Activated CD8-positive, alpha-beta memory T cell treated with anti-CD3 and anti-CD28 coated beads for 48 hours (primary cell): ENCODE measurements around the gene WNT9B.

Experiments
- DNase-seq, 3 experiments: peaks; one replicate each; pipeline ENCODE4 v3.0.0-alpha.2; 2020; ENCODE audit warnings: low read depth in 2 of 3, low spot score in 2 of 3

Gene WNT9B

DNA sequence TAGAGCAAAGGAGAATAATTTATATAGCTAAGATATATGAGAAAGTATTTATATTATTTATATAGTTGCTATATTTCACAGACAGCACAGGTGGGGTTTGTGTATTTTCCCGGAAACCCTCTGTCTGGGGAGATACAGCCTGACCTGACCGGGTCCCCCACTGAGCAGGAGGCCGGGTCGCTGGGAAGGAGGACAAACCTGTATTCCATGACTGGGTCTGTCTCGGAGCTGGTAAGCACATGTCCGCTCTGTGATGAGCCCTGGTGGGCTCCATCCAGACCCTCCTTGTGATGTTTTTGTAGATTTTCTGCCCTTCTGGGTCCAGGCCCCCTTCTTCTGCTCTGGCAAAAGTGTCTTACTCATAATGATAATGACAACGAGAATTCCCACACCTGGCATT, 27.7 kb downstream of the WNT9B start:
- DNase-seq, result no peak

DNA sequence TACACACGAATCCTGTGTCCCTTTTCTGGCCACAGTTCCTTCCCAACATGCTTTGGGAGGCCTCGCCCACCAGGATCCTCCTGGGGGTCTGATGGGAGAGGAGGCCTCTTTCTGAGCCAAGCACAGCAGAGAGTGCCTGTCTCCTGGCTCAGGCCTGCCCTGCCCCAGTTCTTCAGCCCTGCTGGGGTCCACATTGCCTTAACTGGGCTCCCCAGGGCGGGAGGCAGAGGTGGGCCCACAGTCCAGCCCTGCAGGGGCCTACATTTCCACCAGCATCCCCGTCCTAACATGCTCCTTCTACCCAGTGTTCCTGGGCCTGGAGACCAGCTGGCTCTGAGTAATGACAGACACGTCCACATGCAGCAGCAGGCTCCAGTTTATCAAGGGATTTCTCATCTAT, 29.6 kb downstream of the WNT9B start:
- DNase-seq, result no peak

- DNase-seq, result no peak
Observed at GRCh38 chr17:46882666-46883065, 31.3 kb downstream of the WNT9B start.

GRCh38 chr17:46883871-46884520, 32.6 kb downstream of the WNT9B start:
- no peak for DNase-seq

GRCh38 chr17:46884552-46884951, 33.2 kb downstream of the WNT9B start:
- DNase-seq, result no peak

- DNase-seq, result no peak
Observed at GRCh38 chr17:46885415-46886309, 34.3 kb downstream of the WNT9B start.

- DNase-seq, result no peak
Observed at GRCh38 chr17:46886310-46886663, 34.9 kb downstream of the WNT9B start.

DNA sequence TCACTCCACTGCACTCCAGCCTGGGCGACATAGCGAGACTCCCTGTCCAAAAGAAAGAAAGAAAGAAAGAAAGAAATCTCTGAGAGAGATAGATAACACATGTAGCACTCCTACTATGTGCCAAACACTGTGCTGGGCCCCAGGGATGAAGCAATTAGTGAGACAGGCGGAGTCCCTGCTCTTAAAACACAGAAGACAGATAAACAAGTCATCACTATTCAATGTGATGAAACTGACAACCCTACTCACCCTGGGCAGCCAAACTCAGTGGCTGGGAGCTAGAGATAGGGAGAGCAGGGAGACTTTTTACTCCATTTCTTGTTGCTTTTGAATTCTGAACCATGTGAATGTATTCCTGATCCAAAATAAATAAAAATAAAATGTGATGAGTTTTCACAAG, 36.3 kb downstream of the WNT9B start:
- DNase-seq, result no peak

DNA sequence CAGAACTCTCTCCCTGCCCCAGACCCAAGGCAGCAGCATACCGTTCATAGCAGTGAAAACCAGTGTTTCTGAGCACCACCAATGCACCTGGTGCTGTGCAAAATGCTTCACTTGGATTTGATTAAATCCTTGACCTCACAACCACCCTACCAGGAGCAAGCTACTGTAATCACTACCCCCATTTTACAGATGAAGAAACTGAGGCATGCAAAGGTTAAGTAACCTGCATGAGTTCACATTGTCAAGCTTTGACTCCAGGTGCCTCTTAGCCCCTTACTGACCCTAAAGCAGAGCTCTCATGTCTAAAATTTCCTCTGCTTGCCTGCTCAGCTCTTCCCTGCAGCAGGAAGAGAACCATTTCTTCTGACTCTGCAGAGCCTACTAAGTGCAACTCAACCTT, 37.3 kb downstream of the WNT9B start:
- no peak for DNase-seq

DNA sequence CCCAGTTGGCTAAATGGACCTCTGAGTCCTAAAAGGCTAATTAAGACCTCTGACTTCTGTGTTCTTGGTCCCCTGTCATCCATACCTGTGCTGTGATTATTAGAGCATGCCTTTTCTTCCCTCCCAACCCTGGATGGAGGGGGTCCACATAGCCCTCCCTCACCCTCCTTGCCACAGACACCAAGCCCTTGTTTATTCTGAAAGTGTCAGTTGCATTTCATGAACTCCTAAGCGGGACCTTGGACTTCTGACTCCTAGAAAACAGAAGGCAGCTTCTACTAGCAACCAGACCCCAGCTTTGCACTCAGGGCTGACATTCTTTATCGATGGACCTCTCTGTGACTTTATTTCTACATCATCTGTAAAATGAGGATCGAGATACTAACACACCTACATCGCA, 38.1 kb downstream of the WNT9B start:
- no peak for DNase-seq

DNA sequence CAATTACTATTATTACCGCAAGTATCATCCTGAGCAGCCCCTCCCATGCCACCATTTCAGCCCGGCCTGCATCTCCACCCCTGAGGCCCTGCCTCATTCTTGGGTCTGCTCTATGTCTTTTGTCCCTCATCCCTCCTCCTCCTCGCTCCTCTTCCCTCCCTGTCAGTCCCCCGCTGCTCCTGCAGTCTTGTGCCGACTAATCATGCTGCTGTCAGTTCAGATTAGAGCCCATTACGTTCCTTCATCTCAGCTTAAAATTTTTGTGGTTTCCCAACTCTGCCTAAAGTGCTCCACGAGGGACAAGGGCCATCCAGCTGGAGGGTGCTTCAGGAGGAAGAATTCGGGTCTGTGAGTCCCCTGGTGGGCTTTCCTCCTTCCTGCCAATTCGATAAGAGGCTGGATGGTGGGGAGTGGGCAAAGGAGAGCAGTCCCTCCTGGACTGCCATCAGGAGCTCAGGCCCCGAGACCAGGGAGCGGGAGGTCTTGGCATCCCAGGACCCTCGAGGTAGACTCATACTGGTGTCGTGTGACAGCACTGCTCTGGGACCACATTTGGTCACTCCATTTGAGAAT, 38.7 kb downstream of the WNT9B start:
- no peak for DNase-seq

DNA sequence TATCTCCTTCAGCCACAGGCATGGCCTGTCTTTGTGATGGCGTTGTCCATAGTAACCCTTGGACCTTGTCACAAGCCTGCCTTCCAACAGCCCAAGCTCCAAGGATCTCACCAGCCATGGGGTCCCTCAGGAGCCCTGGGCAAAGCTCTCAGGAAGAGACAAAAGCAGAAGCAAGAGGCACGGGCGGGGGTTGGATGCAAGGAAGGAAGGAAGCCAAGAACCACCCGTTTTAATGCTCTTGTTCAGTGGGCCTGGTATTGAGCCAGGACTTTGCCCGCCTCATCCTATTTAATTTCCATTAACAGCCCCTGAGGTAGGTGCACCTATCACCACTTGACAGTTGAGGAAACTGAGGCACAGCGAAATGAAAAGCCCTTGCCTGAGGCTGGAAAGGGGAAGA, 39.3 kb downstream of the WNT9B start:
- no peak for DNase-seq

DNA sequence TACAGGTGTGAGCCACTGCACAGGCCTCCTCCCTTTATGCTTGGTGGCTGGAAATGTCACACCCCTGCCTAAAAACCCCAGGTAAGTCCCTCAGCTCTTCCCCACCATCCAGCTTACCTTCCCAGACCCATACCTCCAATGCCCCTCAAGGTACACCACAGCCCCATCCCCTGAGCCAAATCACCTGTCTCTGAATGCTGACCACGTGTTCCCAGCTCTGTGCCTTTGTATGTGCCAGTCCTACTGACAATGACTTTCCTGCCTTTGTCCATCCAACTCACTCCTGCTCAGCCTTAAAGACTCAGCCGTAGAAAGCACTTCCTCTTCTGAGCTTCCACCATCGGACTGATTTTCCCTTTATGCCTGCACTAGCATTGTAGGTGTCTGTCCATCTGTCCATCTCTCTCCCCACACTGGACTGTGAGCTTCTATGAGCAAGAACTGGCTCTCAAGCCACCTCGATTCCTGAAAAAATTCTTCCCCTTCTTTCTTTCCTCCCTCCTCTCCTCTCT, 40.9 kb downstream of the WNT9B start:
- no peak for DNase-seq

GRCh38 chr17:46894024-46894423, 42.6 kb downstream of the WNT9B start:
- no peak for DNase-seq

DNA sequence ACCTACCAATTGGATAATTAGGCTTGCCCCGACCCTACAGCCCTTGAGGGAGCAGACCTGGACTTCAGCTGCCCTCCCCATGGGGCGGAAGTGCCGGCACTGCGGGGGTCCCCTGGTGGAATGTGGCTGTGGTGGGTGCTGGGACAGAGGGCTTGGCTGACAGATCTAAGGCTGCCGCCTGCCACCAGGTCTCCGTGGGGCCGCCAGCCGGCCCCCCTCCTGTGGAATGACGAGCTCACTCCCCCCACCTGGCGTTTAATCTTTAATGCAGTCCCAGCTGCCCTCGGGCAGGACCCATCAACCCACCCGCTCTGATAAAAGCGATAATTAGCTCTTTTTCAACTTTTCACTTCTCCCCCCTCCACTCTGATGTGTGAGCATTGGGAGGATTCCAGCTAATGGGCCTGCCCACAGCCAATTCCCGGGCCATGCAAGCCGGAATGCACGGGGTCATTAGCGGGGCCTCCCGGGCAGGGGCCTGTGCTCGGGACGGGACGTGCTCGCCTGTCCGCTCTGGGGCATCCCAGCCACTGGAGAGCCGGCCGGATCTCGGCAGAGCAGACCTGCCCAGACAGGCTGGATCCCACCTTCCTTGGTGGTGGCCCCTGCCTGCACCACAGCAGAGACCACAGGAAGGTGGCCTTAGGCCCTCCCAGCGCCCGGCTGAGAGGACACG, 43.2 kb downstream of the WNT9B start:
- DNase-seq, result no peak

DNA sequence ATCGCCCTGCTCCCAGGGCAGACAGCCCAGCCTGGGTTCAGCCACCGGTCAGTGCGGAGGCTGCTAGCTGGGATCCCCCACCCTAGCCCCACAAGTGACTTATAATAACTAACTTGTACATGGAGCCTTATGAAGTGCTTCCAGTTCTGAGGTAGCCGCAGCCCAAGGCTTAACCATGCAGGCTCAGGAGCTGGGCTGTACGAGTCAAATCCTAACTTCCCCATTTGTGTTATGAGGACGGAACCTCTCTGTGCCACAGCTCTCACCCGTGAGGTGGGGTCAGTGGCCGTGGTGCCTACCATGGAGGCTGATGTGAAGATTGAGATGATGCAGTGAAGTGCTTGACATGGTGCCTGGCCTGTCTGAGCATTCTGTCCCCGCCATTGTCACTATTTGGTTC, 43.8 kb downstream of the WNT9B start:
- no peak for DNase-seq

DNA sequence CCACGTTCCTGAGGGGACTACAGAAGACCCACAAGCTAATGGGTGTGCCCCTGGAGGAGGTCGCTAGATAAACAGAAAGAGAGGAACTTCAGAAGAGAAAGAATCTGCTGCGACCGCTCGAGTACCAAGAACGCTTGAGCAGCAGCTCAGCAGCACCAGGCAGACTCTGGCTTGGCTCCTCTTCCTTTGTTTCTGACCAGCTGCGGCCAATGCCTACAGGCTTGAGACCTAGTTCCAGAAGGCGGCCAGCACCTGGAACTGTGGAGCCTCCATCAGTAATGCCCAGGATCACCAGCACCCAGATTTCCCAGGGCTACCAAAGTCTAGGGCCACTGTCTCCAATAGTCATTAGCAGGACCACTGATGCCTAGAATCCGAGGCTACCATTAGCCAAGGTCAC, 45.6 kb downstream of the WNT9B start:
- DNase-seq, result no peak

DNA sequence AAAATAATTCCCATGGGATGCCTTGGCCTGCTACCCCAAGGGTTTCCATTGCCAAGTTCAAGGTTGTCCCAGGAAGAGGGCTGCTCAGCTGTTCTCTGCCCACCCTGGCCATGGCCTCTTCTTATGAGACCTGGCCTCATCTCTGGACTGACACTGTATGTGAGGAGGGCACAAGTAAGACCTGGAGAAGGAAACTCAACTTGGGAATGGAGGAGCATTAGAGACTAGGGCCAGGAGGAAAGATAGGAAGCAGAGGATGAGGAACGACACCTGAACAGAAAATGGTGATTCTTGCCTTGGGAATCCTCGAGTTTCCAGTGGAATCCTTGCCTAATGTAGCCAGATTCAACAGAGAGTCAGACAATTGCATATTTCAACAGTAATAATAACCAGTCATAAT, 47.0 kb downstream of the WNT9B start:
- DNase-seq, result no peak

DNA sequence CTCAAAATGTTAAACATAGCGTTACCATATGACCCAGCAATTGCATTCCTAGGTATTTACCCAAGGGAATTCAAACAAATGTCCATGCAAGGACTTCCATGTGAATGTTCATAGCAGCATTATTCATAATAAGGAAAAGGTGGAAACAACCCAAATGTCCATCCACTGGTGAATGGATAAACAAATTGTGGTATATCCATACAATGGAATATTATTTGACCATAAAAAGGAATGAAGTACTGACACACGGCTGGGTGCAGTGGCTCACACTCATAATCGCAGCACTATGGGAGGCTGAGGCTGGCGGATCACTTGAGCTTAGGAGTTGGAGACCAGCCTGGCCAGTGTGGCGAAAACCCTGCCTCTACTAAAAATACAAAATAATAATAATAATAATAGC, 47.5 kb downstream of the WNT9B start:
- DNase-seq, result no peak

DNA sequence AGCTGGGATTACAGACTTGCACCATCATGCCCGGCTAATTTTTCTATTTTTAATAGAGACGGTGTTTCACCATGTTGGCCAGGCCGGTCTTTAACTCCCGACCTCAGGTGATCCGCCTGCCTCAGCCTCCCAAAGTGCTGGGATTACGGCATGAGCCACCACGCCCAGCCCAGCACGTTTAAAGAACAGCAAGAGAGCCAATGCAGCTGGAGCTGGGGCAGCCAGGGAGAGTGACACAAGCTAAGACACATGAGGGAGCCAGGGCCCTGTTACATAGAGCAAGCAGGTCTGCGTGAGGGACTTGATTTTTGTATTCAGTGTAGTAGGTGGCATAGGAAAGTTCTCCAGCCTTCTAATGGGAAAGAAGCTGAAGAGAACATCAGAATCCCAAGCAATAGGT, 49.9 kb downstream of the WNT9B start:
- DNase-seq, result no peak

DNA sequence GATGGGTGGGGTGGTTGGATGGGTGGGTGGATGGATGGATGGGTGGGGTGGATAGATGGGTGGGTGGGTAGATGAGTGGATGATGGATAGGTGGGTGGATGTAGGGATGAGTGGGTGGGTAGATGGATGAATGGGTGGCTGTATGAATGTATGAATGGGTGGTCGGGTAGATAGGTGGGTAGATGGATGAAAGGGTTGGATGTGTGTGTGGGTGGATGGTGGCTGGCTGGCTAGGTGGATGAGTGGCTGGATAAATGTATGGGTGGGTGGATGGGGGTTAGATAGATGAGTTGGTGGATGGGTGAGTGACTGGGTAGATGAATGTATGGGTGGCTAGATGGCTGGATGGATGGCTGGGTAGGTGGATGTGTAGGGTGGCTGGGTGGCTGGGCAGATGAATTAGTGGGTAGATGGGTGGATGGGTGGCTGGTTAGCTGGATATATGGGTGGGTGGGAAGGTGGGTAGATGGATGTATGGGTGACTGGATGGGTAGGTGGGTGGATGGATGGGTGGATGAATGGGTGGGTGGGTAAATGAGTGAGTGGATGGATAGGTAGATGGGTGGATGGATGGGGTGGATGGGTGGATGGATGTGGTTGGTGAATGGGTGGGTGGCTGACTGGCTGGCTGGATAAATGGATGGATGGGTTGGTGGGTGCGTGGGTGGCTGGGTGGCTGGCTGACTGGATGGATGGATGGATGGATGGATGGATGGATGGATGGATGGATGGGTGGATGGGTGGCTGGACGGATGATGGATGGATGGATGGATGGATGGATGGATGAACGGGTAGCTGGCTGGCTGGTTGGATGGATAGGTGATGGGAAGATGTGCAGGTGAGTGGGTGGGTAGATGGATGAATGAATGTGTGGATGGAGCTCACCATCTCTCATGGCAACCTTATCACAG, 52.6 kb downstream of the WNT9B start:
- DNase-seq, result no peak
